Sigmoid colon (tissue), 4 donors: ENCODE data around the gene HHATL.

Experiments used
- EP300 ChIP-seq, 4 donors: sonication (generic); formaldehyde crosslinking; IDR thresholded peaks; one replicate each; pipeline ENCODE4 v1.6.1; 2017; ENCODE audit warnings: antibody characterized with exemption in 4 of 4
- POLR2A ChIP-seq, 2 donors: fragments of 450-650 bp; IDR thresholded peaks; one replicate each; pipeline ENCODE4 v1.6.1; 2016; ENCODE audit warnings: antibody characterized with exemption in 2 of 2, mild to moderate bottlenecking in 2 of 2, moderate library complexity in 2 of 2
- POLR2AphosphoS5 ChIP-seq, 4 donors: sonication (generic); formaldehyde crosslinking; IDR thresholded peaks; one replicate each; pipeline ENCODE4 v1.6.1; 2017; ENCODE audit warnings: antibody characterized with exemption in 4 of 4
- TF ChIP-seq, protein P1 (sequence below), 4 experiments: fragments of 450-650 bp in 3 of 4; fragments of 200-600 bp in 1 of 4; IDR thresholded peaks; one replicate each; pipeline ENCODE4 v1.5.1; 2016 to 2019; ENCODE audit warnings: antibody characterized with exemption in 4 of 4, mild to moderate bottlenecking in 3 of 4, moderate library complexity in 2 of 4

DNA sequence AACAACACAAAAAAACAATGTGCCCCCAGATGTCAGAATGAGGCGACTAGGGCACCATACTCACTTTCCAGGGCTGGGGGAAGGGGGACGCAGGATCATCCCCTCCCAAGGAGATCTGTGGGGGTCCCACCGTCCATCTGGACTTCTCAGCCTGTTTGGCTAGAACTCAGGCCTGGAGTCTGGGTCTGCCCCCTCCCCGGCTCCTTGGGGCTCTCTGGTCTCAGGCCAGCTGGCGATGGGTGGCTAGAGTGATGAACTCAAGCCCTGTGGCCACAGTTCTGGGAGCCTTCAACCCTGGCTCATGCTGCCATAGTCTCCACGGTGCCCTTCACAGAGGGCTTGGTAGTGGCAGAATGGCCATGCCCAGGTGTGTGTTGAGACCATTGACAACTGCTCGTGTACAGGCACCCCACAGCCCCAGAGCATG lies 35.5 kb downstream of the HHATL start:
- TF ChIP-seq, protein P1, sequence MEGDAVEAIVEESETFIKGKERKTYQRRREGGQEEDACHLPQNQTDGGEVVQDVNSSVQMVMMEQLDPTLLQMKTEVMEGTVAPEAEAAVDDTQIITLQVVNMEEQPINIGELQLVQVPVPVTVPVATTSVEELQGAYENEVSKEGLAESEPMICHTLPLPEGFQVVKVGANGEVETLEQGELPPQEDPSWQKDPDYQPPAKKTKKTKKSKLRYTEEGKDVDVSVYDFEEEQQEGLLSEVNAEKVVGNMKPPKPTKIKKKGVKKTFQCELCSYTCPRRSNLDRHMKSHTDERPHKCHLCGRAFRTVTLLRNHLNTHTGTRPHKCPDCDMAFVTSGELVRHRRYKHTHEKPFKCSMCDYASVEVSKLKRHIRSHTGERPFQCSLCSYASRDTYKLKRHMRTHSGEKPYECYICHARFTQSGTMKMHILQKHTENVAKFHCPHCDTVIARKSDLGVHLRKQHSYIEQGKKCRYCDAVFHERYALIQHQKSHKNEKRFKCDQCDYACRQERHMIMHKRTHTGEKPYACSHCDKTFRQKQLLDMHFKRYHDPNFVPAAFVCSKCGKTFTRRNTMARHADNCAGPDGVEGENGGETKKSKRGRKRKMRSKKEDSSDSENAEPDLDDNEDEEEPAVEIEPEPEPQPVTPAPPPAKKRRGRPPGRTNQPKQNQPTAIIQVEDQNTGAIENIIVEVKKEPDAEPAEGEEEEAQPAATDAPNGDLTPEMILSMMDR (IDR thresholded peaks at IDR 0.05) = no peak
- no peak for TF ChIP-seq EP300 (IDR thresholded peaks at IDR 0.05)
- no peak for TF ChIP-seq POLR2AphosphoS5 (IDR thresholded peaks at IDR 0.05)
- no peak for TF ChIP-seq POLR2A (IDR thresholded peaks at IDR 0.05)
